ENCODE data around the gene RAB41.
"Not testable (repeated sequence)": the region's sequence is repeated elsewhere in the genome, so short reads cannot be mapped to it uniquely, and the experiment has no call there.

Gene RAB41

DNA sequence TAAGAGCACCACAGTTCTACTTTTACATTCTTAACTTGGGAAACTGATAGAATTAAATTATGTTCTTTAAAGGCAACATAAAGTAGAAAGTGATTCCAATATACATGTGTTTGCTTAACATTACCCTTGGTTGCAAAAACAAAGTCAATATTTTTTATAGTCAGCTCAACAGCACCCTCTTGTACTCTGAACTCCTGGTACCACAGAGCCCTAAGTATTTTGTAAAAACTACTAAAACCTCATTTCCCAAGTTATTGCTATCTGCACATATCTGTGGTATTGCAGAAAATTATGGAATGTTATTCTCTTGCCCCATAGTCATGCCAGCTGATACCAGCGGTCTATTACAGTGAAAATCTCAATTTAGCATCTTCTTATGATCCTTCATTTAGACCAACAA, 10.8 kb downstream of the RAB41 start:
- no peak for DNase-seq

DNA sequence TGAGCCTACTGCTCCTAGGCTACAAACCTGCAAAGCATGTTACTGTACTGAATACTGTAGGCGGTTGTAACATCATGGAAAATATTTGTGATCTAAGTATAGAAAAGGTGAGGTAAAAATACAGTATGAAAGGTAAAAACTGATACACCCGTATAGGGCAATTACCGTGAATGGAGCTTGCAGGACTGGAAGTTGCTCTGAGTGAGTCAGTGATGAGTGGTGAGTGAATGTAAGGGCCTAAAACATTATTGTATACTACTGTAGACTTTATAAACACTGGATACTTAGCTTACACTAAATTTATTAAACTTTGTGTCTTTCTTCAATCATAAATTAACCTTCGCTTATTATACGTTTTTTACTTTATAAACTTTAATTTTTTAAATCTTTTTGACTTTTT, 11.6 kb downstream of the RAB41 start:
- DNase-seq = no peak

DNA sequence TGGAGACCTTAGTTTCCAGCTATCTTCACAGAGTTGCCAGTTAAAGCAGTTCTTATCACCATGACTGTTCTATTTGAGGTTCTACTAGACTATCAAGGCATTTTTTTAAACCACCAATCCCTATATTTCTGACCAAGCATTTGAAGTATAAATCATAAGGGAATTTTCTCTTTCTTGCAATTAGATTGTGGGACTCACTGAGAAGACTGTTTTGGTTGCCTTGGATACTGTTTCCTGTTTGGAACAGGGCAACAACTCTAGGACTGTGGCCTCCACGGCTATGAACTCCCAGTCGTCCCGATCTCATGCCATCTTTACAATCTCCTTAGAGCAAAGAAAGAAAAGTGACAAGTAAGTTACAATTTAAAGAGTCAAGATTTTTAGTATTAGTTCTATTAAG, 19.7 kb downstream of the RAB41 start:
- DNase-seq = no peak

DNA sequence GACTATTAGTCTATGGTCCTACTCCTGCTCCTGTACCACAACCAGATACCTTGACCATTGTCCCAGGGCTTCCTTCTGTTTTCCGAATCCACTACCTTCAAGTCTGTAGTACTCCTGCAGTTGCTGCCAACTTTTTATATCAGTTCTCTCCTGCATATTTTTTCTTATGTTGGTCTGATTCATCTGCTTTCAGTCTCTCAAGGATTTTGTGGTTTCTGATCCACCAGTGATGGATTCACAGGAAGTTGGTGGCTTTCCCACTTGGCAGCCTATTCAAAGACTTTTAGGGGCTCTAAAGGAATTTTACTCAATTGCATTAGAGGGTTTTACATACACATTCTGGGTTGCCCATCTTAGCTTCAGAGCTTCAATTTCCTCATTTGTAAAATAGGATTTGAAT, 31.5 kb downstream of the RAB41 start:
- DNase-seq = no peak

DNA sequence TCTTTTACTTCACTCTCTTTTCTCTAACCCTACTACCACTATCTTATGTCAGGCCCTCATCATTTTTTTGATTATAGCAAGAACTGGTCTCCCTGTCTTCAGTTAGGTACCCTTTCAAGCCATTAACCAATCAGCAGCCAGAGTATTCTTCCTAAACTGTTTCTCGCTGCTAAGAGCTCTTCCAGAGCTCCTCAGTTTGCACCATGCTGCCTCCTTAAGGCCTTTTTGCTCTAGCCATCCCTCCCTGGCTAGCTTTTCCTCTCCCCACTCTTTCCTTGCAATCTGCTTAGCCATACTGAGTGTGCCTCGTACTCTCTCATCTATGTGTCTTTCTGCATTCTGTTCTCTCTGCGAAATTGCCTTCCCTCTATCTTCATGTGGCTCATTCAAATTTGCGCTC, 40.8 kb downstream of the RAB41 start:
- no peak for DNase-seq

DNA sequence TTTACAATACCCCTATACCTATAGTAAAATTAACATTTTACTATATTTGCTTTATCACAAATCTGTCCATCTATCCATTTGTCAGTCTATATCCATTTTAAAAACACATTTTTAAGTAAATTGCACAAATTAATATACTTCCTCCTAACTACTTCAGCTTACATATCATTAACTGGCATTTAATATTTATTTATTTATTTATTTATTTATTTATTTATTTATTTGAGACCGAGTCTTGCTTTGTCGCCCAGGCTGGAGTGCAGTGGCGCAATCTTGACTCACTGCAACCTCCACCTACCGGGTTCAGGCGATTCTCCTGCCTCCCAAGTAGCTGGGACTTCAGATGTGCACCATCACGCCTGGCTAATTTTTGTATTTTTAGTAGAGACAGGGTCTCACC, 41.7 kb downstream of the RAB41 start:
- not testable (repeated sequence) for DNase-seq

DNA sequence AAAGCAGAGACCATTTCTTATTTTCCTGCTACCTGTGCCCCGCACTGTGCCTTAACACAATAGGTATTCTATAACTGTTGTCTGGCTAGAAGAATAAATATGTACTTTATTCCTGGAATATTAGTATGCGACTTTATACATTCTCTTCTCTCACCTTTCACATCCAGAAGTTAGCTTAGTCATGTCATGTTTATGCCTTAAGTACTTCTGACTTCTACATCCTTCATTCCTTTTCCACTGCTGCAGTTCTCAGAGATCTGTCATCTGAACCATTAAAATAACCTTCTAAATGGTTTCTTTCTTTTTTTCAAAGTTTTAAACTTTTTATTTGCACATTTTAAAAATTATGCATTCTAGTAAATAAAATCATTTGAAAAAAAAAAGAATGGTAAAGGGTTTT, 42.4 kb downstream of the RAB41 start:
- DNase-seq = no peak

DNA sequence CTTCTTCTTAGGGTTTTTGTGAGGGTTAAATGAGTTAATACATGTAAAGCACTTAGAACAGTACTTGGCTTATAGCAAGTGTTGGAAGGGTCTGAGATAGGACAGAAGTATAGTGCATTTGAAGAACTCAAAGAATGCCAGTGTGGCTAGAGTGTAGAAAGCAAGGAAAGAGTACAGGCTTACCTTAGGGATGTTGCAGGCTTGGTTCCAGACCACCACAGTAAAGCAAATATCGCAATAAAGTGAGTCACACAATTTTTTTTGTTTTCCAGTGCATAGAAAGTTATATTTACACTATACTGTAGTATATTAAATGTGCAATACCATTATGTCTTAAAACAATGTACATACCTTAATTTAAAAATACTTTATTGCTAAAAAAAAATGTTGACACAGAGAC, 49.2 kb downstream of the RAB41 start:
- DNase-seq = no peak

DNA sequence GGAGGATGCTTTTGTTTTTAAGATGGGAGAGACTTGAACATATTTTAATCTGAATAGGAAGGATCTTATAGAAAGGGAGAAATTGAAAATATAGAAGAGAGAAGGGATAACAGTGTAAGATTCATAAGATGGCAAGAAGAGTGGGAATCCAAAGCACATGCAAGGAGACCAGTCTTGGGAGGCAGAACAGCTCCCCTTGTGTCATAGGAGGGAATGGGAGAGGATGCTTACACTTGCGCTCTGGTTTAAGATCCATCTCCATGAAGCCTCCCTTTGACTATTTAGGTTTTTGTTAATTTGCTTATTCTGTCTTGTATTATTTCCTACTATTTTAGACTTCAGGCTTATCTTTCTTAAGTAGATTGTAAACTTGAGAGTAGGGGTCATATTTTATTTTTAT, 50.6 kb downstream of the RAB41 start:
- DNase-seq = no peak
